DND-41 (cell line): ENCODE results near the gene CACNA1E.
A peak's percentile ranks its signal among the peaks of the same experiment; 100 is the strongest.

ENCODE experiments used
- ATAC-seq: fragments of 200-7000 bp; cut with Tn5 transposase; 3 replicates; pipeline ENCODE4 v1.9.1; 2021; ENCODE audit warnings: low read depth; ENCODE audit not compliant: insufficient read depth
- DNase-seq: peaks from one replicate; pipeline ENCODE4 v3.0.0-alpha.2; 2020
- H2AFZ ChIP-seq: 2 replicates; pipeline ENCODE4 v1.6.0; 2012; ENCODE audit warnings: low read depth, low read length
- H3K27ac ChIP-seq: 2 replicates; pipeline ENCODE4 v1.5.1; 2012; ENCODE audit warnings: low read length, inconsistent platforms
- H3K27me3 ChIP-seq: fragments of 200-600 bp; sonication (generic); 2 replicates; pipeline ENCODE4 v1.6.0; 2012; ENCODE audit warnings: low read length, mild to moderate bottlenecking, inconsistent platforms; ENCODE audit not compliant: insufficient read depth, poor library complexity
- H3K36me3 ChIP-seq: 2 replicates; pipeline ENCODE4 v1.5.1; 2012; ENCODE audit warnings: low read length, inconsistent platforms; ENCODE audit not compliant: insufficient read depth
- H3K4me1 ChIP-seq: 2 replicates; pipeline ENCODE4 v1.5.1; 2012; ENCODE audit warnings: mild to moderate bottlenecking, low read length; ENCODE audit not compliant: insufficient read depth
- H3K4me2 ChIP-seq: 2 replicates; pipeline ENCODE4 v1.6.0; 2012; ENCODE audit warnings: mild to moderate bottlenecking, moderate library complexity, low read length, inconsistent platforms; ENCODE audit not compliant: insufficient read depth
- H3K4me3 ChIP-seq, 2 experiments: fragments of 200-600 bp in 1 of 2; shearing (Covaris generic) in 1 of 2; 2 replicates each; pipeline ENCODE4 v1.5.1; 2012 to 2016; ENCODE audit warnings: inconsistent platforms in 2 of 2, low read length in 2 of 2, mild to moderate bottlenecking in 2 of 2, low read depth in 1 of 2, moderate library complexity in 1 of 2
- H3K79me2 ChIP-seq: 2 replicates; pipeline ENCODE4 v1.6.0; 2012; ENCODE audit warnings: low read length, inconsistent platforms; ENCODE audit not compliant: insufficient read depth
- H3K9ac ChIP-seq: 2 replicates; pipeline ENCODE4 v1.6.0; 2012; ENCODE audit warnings: low read depth, mild to moderate bottlenecking, inconsistent platforms, low read length, moderate library complexity
- H3K9me3 ChIP-seq: 2 replicates; pipeline ENCODE4 v1.5.1; 2012; ENCODE audit warnings: low read length, moderate library complexity, mild to moderate bottlenecking, inconsistent platforms; ENCODE audit not compliant: insufficient read depth, severe bottlenecking
- H4K20me1 ChIP-seq: 2 replicates; pipeline ENCODE4 v1.6.0; 2012; ENCODE audit warnings: low read length; ENCODE audit not compliant: insufficient read depth
- CTCF ChIP-seq: IDR thresholded peaks from 2 replicates; pipeline ENCODE4 v1.5.1; 2012; ENCODE audit warnings: borderline replicate concordance, low read length, moderate library complexity, mild to moderate bottlenecking; ENCODE audit not compliant: poor library complexity, severe bottlenecking; ENCODE audit errors: extremely low read depth
- EZH2 ChIP-seq: IDR thresholded peaks from 3 replicates; pipeline ENCODE4 v1.6.1; 2012; ENCODE audit warnings: borderline replicate concordance, low read depth, mild to moderate bottlenecking, moderate library complexity, low read length, inconsistent platforms; ENCODE audit not compliant: severe bottlenecking

Gene CACNA1E

DNA sequence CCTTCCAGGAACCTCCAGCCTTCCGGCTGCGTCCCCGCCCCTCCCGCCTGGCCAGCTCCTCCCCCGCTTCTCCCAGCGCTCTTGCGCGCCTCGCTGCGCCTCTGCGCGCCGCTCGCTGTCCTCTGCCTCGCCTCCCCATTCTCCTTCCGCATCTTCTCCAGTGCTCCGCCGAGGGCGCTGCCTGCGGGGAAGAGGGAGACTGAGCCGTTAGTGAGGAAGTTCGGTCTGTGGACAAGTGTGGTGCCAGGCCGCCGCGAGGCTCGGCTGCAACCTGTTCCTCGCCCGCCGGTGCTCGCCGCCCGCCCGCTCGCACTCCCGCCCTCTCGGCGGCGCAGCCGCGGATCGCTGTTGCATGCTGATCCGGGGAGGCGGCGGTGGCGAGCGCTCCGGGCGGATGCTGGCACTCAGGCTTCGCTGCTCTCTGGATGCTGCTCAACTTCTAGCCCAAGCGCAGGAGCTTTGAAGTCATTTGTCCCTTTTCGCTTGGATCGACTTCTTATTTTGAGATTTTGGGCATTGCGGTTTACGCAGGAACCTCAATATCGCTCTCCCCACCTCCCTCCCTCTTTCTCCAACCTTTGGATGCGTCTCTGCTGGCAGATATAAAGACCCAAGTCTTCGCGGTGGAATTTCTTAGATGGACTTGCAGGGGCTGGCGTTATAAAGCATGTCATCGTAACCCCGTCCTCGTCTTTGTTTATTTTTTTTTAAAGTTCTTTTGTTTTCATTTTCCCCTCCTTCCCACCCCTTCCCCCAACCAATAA lies 614 bp upstream of the CACNA1E start:
- Histone ChIP-seq H3K9ac (no peak overlapping the region), H3K9me3 (no peaks in the 10 kb centered on the region), H3K27ac (no peak overlapping the region), H3K27me3 (peaks cover 8% of the 10 kb centered on the region), H4K20me1 (no peaks in the 10 kb centered on the region), H3K36me3 (no peaks in the 10 kb centered on the region), H3K79me2 (no peaks in the 10 kb centered on the region), H2AFZ (no peak overlapping the region), H3K4me3 (no peak overlapping the region), H3K4me2 (no peak overlapping the region), H3K4me1 (no peaks in the 10 kb centered on the region)
- TF ChIP-seq CTCF (no peak), EZH2 (no peak)
- no peak for DNase-seq
- no peak for ATAC-seq

- no peak overlapping the region for H2AFZ ChIP-seq
- no peaks in the 10 kb centered on the region for H3K9me3 ChIP-seq
- no peak overlapping the region for H3K4me3 ChIP-seq
- H3K4me1 ChIP-seq = no peaks in the 10 kb centered on the region
- H3K9ac ChIP-seq = no peak overlapping the region
- no peak overlapping the region for H3K27ac ChIP-seq
- no peak overlapping the region for H3K4me2 ChIP-seq
- ATAC-seq (no peak), DNase-seq (no peak)
- H4K20me1 ChIP-seq = no peaks in the 10 kb centered on the region
- no peaks in the 10 kb centered on the region for H3K79me2 ChIP-seq
- no peaks in the 10 kb centered on the region for H3K36me3 ChIP-seq
- TF ChIP-seq EZH2 (no peak), CTCF (no peak)
- H3K27me3 ChIP-seq = peaks cover 15% of the 10 kb centered on the region
Measured at GRCh38 chr1:181484821-181485220, 1.5 kb downstream of the CACNA1E start.

DNA sequence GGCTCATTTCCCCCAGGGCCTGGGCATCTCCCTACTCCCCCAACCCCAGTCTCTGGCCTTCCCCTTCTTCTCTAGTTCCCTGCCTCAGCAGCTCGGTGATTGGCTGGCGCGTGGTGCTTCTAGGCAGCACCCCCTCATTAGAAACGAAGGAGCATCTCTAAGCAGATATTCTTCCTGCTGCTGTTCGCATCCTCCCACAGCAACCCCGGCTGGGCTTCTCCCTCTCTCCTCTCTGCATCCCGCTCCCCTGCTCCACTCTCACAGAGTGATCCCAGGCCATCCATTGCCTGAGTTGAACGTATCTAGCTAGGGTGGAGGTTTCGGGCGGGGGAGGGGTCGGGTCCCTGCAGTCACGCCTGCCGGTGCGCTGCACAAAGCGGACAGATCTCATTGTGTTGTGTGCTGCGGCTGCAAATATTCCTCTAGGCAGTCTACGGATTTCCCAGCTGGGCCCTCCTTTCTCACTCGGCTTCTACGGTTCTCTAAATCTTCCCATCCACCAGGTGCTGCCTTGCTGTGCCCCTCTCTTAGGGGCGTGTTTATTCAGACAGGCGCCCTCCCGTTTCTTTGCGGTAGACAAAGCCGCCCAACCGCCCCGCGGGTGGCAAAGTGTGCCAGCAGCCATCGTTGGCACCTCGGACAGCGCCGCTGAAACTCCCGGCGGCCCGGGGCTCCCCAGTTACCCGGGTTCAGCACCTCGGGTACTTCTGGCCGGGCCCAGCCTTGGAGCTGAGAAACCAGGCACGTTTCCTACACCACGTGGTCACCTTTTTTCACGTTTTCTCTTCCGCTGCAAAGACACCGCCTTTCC lies 2.2 kb downstream of the CACNA1E start:
- ATAC-seq (no peak), DNase-seq (peak; percentile 6)
- Histone ChIP-seq H3K27me3 (peaks cover 18% of the 10 kb centered on the region), H2AFZ (no peak overlapping the region), H3K9ac (no peak overlapping the region), H3K36me3 (no peaks in the 10 kb centered on the region), H3K27ac (no peak overlapping the region), H3K79me2 (no peaks in the 10 kb centered on the region), H3K9me3 (no peaks in the 10 kb centered on the region), H4K20me1 (no peaks in the 10 kb centered on the region), H3K4me3 (no peak overlapping the region), H3K4me1 (no peaks in the 10 kb centered on the region), H3K4me2 (no peak overlapping the region)
- TF ChIP-seq EZH2 (no peak), CTCF (no peak)
